Measurements from ENCODE around the gene APOO. TPM values are rescaled to one million over a fixed set of nuclear protein-coding genes. Genes with fewer than 3 reads are reported as not detected.

Gene APOO
- total RNA-seq, 1 experiment from 2014 or later: 37.4 TPM

- DNase-seq: peak; percentile 29
- H3K9me3 ChIP-seq (ENCODE audit: low read length): no peaks in the 10 kb centered on the region
- no peak overlapping the region for H3K27ac ChIP-seq (ENCODE audit: low read length)
- no peak overlapping the region for H3K4me3 ChIP-seq (ENCODE audit: low read length)
- H4K20me1 ChIP-seq (ENCODE audit: insufficient read depth, low read depth, low read length): peaks cover 7% of the 10 kb centered on the region; the same call in 1 of the 2 replicates
- no peak overlapping the region for H3K9ac ChIP-seq (ENCODE audit: low read length)
- no peaks in the 10 kb centered on the region for H3K79me2 ChIP-seq (ENCODE audit: low read length)
- no peak overlapping the region for H3K4me2 ChIP-seq (ENCODE audit: low read depth, low read length, poor library complexity, severe bottlenecking)
- no peaks in the 10 kb centered on the region for H3K27me3 ChIP-seq (ENCODE audit: low read length)
- no peaks in the 10 kb centered on the region for H3K9me2 ChIP-seq (replicated peaks; ENCODE audit: insufficient read depth, low read length)
- H3K36me3 ChIP-seq (ENCODE audit: insufficient read depth, low read length): peaks cover 13% of the 10 kb centered on the region
- peaks cover 10% of the 10 kb centered on the region for H3K4me1 ChIP-seq (ENCODE audit: low read length)
- H2AFZ ChIP-seq (ENCODE audit: low read length): no peak overlapping the region
These were observed 118.2 kb downstream of the APOO start for GRCh38 chrX:23789386-23790154.

GRCh38 chrX:23788946-23789345, 118.8 kb downstream of the APOO start:
- H3K36me3 ChIP-seq (ENCODE audit: insufficient read depth, low read length): peaks cover 19% of the 10 kb centered on the region
- no peak overlapping the region for H3K4me3 ChIP-seq (ENCODE audit: low read length)
- no peaks in the 10 kb centered on the region for H3K9me2 ChIP-seq (replicated peaks; ENCODE audit: insufficient read depth, low read length)
- no peaks in the 10 kb centered on the region for H3K79me2 ChIP-seq (ENCODE audit: low read length)
- no peak overlapping the region for H3K27ac ChIP-seq (ENCODE audit: low read length)
- H3K27me3 ChIP-seq (ENCODE audit: low read length): no peaks in the 10 kb centered on the region
- H3K9me3 ChIP-seq (ENCODE audit: low read length): no peaks in the 10 kb centered on the region
- no peak overlapping the region for H3K9ac ChIP-seq (ENCODE audit: low read length)
- H3K4me1 ChIP-seq (ENCODE audit: low read length): peaks cover 17% of the 10 kb centered on the region
- H3K4me2 ChIP-seq (ENCODE audit: low read depth, low read length, poor library complexity, severe bottlenecking): no peak overlapping the region
- H4K20me1 ChIP-seq (ENCODE audit: insufficient read depth, low read depth, low read length): peaks cover 7% of the 10 kb centered on the region; the same call in 1 of the 2 replicates
- no peak overlapping the region for H2AFZ ChIP-seq (ENCODE audit: low read length)
- DNase-seq: no peak

DNA sequence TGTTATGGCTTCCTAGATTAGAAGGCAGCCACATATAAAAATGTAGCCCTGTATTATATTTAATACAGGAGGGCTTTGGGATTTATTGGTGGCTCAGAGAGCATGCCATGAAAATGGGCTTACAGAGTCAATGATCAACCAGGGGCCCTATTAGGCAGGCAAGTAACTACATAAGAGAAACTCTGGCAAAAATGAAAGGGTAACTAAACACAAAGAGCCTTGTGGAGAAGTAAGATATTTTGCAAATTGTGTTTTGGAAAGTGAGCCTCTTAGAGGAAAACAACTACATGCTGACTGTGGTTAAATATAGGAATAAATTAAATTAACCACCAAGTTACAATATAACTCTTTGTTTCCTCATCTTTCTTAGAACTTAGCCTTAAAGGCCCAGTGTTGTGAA, 119.2 kb downstream of the APOO start:
- Histone ChIP-seq H2AFZ (ENCODE audit: low read length) (no peak overlapping the region), H3K36me3 (ENCODE audit: insufficient read depth, low read length) (peaks cover 23% of the 10 kb centered on the region), H4K20me1 (ENCODE audit: insufficient read depth, low read depth, low read length) (peaks cover 7% of the 10 kb centered on the region; the same call in 1 of the 2 replicates), H3K27me3 (ENCODE audit: low read length) (no peaks in the 10 kb centered on the region), H3K9me2 (replicated peaks; ENCODE audit: insufficient read depth, low read length) (no peaks in the 10 kb centered on the region), H3K4me1 (ENCODE audit: low read length) (peaks cover 19% of the 10 kb centered on the region), H3K4me3 (ENCODE audit: low read length) (no peak overlapping the region), H3K9ac (ENCODE audit: low read length) (no peak overlapping the region), H3K79me2 (ENCODE audit: low read length) (peaks cover 4% of the 10 kb centered on the region; the same call in 1 of the 2 replicates), H3K4me2 (ENCODE audit: low read depth, low read length, poor library complexity, severe bottlenecking) (no peak overlapping the region), H3K27ac (ENCODE audit: low read length) (0 out of 2 replicates have a peak overlapping the region, but pooled peaks have one; percentile 4), H3K9me3 (ENCODE audit: low read length) (no peaks in the 10 kb centered on the region)
- no peak for DNase-seq

DNA sequence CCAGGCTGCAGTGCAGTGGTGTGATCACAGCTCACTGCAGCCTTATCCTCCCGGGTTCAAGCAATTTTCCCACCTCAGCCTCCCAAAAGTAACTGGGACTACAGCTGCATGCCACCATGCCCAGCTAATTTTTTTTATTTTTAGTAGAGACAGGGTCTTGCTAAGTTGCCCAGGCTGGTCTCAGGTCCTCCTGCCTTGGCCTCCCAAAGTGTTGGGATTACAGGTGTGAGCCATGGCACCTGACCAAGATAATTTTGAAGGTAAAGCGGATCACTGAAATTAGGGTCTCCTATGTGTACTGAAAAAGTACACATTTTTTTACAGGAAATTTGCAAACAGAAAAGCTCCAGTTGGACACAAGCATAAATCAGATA, 120.0 kb downstream of the APOO start:
- H3K79me2 ChIP-seq (ENCODE audit: low read length): peaks cover 4% of the 10 kb centered on the region; the same call in 1 of the 2 replicates

DNA sequence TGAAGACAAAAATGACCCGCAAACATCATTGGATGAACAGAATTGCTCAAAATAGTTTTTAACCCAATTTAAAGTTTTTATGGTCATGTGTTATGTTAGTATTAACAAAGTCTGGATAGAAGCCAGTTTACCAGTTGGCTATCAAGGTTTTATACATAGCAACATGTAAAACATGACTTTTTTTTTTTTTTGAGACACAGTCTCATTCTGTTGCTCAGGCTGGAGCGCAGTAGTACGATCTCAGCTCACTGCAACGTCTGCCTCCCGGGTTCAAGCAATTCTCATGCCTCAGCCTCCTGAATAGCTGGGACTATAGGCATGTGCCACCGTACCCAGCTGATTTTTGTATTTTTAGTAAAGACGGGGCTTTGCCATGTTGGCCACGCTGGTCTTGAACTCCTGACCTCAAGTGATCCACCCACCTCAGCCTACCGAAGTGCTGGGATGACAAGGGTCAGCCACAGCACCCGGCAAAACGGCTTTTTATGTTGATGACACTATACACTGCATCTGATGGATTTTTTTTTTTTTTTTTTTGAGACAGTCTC, 121.4 kb downstream of the APOO start:
- H3K4me1 ChIP-seq (ENCODE audit: low read length): peaks cover 21% of the 10 kb centered on the region
- H3K9me3 ChIP-seq (ENCODE audit: low read length): no peaks in the 10 kb centered on the region
- no peaks in the 10 kb centered on the region for H3K27me3 ChIP-seq (ENCODE audit: low read length)
- no peak overlapping the region for H3K27ac ChIP-seq (ENCODE audit: low read length)
- H3K9me2 ChIP-seq (replicated peaks; ENCODE audit: insufficient read depth, low read length): no peaks in the 10 kb centered on the region
- H3K4me2 ChIP-seq (ENCODE audit: low read depth, low read length, poor library complexity, severe bottlenecking): no peak overlapping the region
- no peak overlapping the region for H2AFZ ChIP-seq (ENCODE audit: low read length)
- peaks cover 13% of the 10 kb centered on the region for H3K79me2 ChIP-seq (ENCODE audit: low read length)
- no peak overlapping the region for H3K9ac ChIP-seq (ENCODE audit: low read length)
- no peak for DNase-seq
- peaks cover 23% of the 10 kb centered on the region for H3K36me3 ChIP-seq (ENCODE audit: insufficient read depth, low read length)
- H3K4me3 ChIP-seq (ENCODE audit: low read length): no peak overlapping the region
- peaks cover 7% of the 10 kb centered on the region; the same call in 1 of the 2 replicates for H4K20me1 ChIP-seq (ENCODE audit: insufficient read depth, low read depth, low read length)

More for the DNA sequence above, 120.0 kb downstream of the APOO start:
- H3K27ac ChIP-seq (ENCODE audit: low read length): no peak overlapping the region
- H3K36me3 ChIP-seq (ENCODE audit: insufficient read depth, low read length): peaks cover 23% of the 10 kb centered on the region
- no peaks in the 10 kb centered on the region for H3K9me3 ChIP-seq (ENCODE audit: low read length)
- no peaks in the 10 kb centered on the region for H3K27me3 ChIP-seq (ENCODE audit: low read length)
- H3K4me2 ChIP-seq (ENCODE audit: low read depth, low read length, poor library complexity, severe bottlenecking): no peak overlapping the region
- H4K20me1 ChIP-seq (ENCODE audit: insufficient read depth, low read depth, low read length): peaks cover 7% of the 10 kb centered on the region; the same call in 1 of the 2 replicates
- peaks cover 15% of the 10 kb centered on the region for H3K4me1 ChIP-seq (ENCODE audit: low read length)
- no peak overlapping the region for H3K4me3 ChIP-seq (ENCODE audit: low read length)
- no peak overlapping the region for H3K9ac ChIP-seq (ENCODE audit: low read length)
- no peak for DNase-seq
- H2AFZ ChIP-seq (ENCODE audit: low read length): no peak overlapping the region
- no peaks in the 10 kb centered on the region for H3K9me2 ChIP-seq (replicated peaks; ENCODE audit: insufficient read depth, low read length)

- H3K36me3 ChIP-seq (ENCODE audit: insufficient read depth, low read length): peaks cover 23% of the 10 kb centered on the region
- no peak overlapping the region for H2AFZ ChIP-seq (ENCODE audit: low read length)
- H3K4me1 ChIP-seq (ENCODE audit: low read length): peaks cover 22% of the 10 kb centered on the region
- peak overlapping the region; percentile 79 for H3K4me2 ChIP-seq (ENCODE audit: low read depth, low read length, poor library complexity, severe bottlenecking)
- H3K4me3 ChIP-seq (ENCODE audit: low read length): no peak overlapping the region; the same call in 1 of the 2 replicates
- no peak overlapping the region for H3K27ac ChIP-seq (ENCODE audit: low read length)
- H4K20me1 ChIP-seq (ENCODE audit: insufficient read depth, low read depth, low read length): peaks cover 7% of the 10 kb centered on the region; the same call in 1 of the 2 replicates
- no peaks in the 10 kb centered on the region for H3K9me3 ChIP-seq (ENCODE audit: low read length)
- DNase-seq: no peak
- no peaks in the 10 kb centered on the region for H3K9me2 ChIP-seq (replicated peaks; ENCODE audit: insufficient read depth, low read length)
- peaks cover 17% of the 10 kb centered on the region for H3K79me2 ChIP-seq (ENCODE audit: low read length)
- H3K27me3 ChIP-seq (ENCODE audit: low read length): no peaks in the 10 kb centered on the region
- H3K9ac ChIP-seq (ENCODE audit: low read length): no peak overlapping the region
These were observed 122.2 kb downstream of the APOO start for GRCh38 chrX:23785580-23785979.

GRCh38 chrX:23784470-23785331, 123.0 kb downstream of the APOO start:
- peak; percentile 81 for DNase-seq
- H3K27ac ChIP-seq (ENCODE audit: low read length): peak overlapping the region; percentile 79
- H3K4me1 ChIP-seq (ENCODE audit: low read length): peaks cover 22% of the 10 kb centered on the region
- H3K9ac ChIP-seq (ENCODE audit: low read length): peak overlapping the region; percentile 18
- H3K9me2 ChIP-seq (replicated peaks; ENCODE audit: insufficient read depth, low read length): no peaks in the 10 kb centered on the region
- no peaks in the 10 kb centered on the region for H3K9me3 ChIP-seq (ENCODE audit: low read length)
- peaks cover 18% of the 10 kb centered on the region for H3K79me2 ChIP-seq (ENCODE audit: low read length)
- peak overlapping the region; percentile 77 for H3K4me3 ChIP-seq (ENCODE audit: low read length)
- H3K4me2 ChIP-seq (ENCODE audit: low read depth, low read length, poor library complexity, severe bottlenecking): peak overlapping the region; percentile 79
- H3K36me3 ChIP-seq (ENCODE audit: insufficient read depth, low read length): peaks cover 23% of the 10 kb centered on the region
- H4K20me1 ChIP-seq (ENCODE audit: insufficient read depth, low read depth, low read length): peaks cover 7% of the 10 kb centered on the region; the same call in 1 of the 2 replicates
- no peaks in the 10 kb centered on the region for H3K27me3 ChIP-seq (ENCODE audit: low read length)
- no peak overlapping the region for H2AFZ ChIP-seq (ENCODE audit: low read length)
